Activated CD8-positive, alpha-beta memory T cell treated with anti-CD3 and anti-CD28 coated beads, Interleukin-2, amount 50 U/mL, for 1 hour (primary cell): Measurements from ENCODE around the gene TSHZ3.

ENCODE experiments used
- DNase-seq: peaks from one replicate; pipeline ENCODE4 v3.0.0-alpha.2; 2020; ENCODE audit errors: extremely low read depth

The TSHZ3 gene

DNA sequence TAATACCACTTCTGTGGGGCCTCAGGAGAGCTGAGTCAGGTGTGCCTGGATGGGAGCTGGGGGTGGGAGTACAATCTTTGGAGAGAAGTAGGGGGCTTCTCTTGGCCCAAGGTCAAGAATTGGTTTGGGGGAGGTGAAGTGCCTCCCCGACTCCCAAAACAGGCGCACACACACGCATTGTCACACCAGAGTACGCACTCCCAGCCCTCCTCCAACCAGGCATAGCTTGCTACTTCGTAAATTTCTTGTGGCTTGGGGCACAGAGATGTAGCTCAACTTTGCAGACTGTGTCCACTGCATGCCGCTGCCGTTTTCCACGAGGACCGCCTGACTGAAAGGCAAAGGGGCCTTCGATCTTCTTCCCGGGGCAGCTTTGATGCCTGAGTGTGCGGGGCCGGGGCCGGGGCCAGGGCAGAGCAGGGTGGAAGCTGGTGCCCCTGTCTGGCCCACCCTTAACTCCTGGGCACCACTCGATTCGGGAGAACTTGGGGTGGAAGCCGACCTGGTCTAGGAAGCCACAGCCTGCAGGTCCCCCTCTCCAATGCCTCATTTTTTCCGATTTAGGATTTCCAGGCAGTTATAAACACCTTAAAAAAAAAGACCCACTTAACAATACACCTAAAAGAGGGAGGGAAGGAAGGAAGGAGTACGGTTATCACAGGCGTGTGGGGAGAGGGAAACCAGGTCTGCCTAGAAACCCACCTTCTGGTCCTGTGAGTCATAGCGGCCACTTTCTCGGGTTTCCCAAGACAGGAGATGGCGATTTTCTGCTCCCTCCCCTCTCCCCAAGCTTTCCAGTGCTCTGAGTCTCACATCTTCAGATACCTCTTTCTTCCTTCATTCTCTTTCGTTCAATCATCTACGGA is 5.8 kb upstream of the TSHZ3 start:
- no peak for DNase-seq

DNA sequence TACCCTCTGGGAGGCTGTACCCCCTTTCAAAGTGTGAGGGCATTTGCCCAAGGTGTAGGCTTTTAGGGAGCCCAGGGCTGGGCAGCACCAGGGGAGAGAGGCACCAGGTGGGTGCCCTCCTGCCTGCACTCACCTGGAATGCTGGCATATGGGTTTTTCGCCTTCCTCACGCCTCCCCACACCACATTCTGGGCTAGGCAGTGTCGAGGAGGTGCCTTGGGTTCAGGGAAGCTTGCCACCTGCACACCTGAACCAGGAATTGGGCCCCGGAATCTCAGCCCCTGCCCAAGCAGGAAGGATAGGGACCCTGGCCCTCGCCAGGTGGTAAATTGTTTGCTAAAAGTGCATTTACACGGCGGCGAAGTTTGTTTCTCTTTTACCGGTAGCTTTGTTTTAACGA is 5.1 kb upstream of the TSHZ3 start:
- no peak for DNase-seq

DNA sequence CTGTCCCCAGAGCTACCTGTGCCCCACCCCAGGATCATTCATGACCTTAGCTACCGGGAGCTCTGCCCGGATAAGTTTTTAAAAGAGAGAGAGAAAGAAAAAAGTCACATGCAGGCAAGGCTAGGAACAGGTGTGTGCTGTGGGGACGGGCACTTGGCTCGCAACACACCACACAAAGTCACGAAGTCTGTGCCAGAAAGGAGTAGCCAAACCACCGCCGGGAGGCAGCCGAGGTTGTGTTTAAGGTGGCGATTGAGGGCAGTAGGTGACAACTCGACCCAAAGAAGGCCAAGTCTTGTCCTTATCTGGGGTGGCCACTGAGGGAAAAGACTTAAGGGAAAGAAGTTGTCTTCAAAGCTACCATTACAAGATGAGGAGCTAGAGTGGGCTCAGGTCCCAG is 4.6 kb upstream of the TSHZ3 start:
- DNase-seq: no peak

GRCh38 chr19:31352782-31353651 is 3.8 kb upstream of the TSHZ3 start:
- no peak for DNase-seq

- DNase-seq: no peak
Observed at GRCh38 chr19:31352296-31352781, 3.1 kb upstream of the TSHZ3 start.

DNA sequence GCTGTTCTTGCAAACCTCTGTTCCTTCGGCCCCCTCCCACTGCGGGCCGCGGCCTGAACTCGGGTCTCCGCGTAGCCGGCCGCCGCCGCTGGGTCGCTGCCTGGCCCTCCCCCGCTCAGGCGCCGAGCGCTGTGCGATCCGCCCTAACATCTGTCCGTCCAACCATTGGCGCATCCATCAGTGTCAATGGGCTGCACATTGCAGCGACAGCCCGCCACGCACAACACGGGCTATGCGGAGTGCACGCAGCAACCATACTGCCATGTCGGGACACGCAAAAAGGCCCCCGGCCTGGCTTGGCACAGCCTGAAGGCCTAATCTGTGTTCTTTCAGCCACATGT is 2.6 kb upstream of the TSHZ3 start:
- no peak for DNase-seq

GRCh38 chr19:31351056-31351854 is 2.0 kb upstream of the TSHZ3 start:
- DNase-seq: no peak

GRCh38 chr19:31350693-31351055 is 1.4 kb upstream of the TSHZ3 start:
- no peak for DNase-seq

- no peak for DNase-seq
Observed at GRCh38 chr19:31350033-31350692, 927 bp upstream of the TSHZ3 start.

- no peak for DNase-seq
Observed at GRCh38 chr19:31348481-31349159, 616 bp downstream of the TSHZ3 start.

DNA sequence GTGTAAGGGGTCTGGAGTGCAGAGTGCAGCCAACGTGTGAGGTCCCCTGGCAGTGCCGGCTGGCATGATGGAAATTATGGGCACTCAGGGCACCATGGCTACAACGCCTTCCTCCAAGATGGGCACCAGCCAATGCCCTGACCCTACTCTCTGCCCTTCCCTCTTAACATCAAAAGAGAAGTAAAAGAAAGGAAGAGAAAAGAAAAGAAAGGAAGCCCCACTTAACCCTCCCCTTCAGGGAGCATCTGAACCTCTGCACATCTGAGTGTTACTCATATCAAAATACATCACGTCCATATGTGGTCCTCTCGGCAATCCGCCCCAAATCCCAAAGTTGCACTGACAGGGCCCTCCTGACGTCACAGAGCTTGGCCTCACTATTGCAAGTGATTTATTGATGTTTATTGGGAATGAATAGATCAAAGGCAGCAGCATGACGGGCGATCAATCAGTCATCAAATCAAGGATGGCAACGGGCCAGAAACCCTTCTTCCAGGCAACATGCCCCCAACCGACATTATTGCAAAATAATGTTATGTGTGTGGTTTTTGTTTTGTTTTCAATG is 1.3 kb downstream of the TSHZ3 start:
- DNase-seq: no peak

- no peak for DNase-seq
Observed at GRCh38 chr19:31347354-31347753, 1.9 kb downstream of the TSHZ3 start.

GRCh38 chr19:31346184-31347059 is 2.8 kb downstream of the TSHZ3 start:
- no peak for DNase-seq

GRCh38 chr19:31344403-31344802 is 4.8 kb downstream of the TSHZ3 start:
- no peak for DNase-seq

GRCh38 chr19:31342926-31343325 is 6.3 kb downstream of the TSHZ3 start:
- DNase-seq: no peak

DNA sequence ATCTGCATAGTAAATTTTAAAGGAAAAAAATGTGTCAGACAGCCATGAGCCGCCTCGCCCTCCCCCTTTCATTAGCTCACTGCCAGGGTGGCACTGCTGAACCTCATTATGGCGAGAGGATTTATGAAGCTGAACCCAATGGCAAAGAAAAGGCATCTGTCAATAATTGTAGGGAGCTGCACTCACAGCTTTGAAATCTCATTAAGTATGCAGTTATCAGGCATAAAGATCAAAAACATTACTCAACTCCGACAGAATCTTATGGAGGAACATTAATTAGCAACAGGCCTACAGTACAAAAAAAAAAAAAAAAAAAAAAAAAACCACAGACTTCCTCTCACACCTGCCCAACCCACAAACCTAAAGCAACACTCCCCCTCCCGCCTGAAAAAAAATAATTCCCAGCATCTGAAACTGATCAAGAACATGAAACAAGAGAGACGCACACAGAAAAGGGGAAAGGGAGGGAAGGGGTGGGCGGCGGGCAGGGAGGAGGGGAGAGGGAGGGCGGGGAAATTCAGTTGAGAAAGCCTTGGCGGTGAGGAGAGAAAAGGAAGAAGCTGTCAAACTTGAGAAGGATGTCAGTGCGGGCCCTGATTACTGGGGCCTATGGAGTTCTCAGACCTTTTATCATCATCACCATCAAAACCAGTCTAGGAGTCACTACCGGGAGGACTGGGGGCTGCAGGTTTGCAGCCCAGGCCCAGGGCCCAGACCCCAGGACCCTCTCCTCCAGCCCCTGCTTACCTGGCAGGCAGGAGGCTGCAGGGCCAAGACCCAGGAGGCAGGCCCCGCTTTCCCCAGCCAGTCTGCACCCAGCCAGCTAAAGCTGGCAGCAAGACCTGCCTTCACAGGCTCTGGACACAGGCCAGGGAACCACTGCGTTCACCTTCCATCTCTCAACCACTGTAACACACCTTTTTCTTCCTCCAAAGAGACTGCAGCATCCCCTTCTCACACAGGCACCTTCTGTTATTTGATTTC is 8.9 kb downstream of the TSHZ3 start:
- DNase-seq: no peak

DNA sequence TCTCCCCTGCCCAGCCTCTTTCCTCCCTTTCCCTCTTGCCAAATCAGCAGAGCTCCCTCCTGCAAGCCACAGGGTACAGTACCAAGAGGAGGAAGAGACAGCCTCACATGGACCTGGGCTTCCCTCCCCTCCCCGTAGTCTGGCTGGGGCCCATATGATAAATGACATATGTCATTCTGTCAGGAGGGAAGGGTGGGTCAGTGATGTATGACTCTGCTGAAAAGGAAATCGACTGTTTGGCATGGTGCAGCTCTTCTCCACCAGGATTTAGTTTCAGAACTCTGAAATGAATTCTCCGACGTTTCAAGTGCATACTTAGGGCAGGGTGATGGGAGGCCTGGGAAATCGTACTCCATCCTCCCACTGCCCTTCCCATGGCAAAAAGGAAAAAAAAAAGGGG is 9.8 kb downstream of the TSHZ3 start:
- DNase-seq: no peak

- no peak for DNase-seq
Observed at GRCh38 chr19:31338069-31338776, 11.0 kb downstream of the TSHZ3 start.
